Skeletal muscle satellite cell (primary cell): ENCODE data around the gene HLCS.

Experiments
- H3K27me3 ChIP-seq: 2 replicates; pipeline ENCODE4 v1.7.0; 2013; ENCODE audit warnings: low read length; ENCODE audit not compliant: control insufficient read depth, insufficient read depth
- H3K36me3 ChIP-seq: 2 replicates; pipeline ENCODE4 v1.7.0; 2013; ENCODE audit warnings: mild to moderate bottlenecking, control low read depth, low read length; ENCODE audit not compliant: insufficient read depth
- H3K4me1 ChIP-seq: 2 replicates; pipeline ENCODE4 v1.7.0; 2013; ENCODE audit warnings: low read length; ENCODE audit not compliant: control insufficient read depth, insufficient read depth
- H3K4me2 ChIP-seq: 2 replicates; pipeline ENCODE4 v1.7.0; 2013; ENCODE audit warnings: mild to moderate bottlenecking, low read length
- H3K4me3 ChIP-seq: 2 replicates; pipeline ENCODE4 v1.7.0; 2013; ENCODE audit warnings: low read length
- H3K9ac ChIP-seq: 2 replicates; pipeline ENCODE4 v1.7.0; 2013; ENCODE audit warnings: mild to moderate bottlenecking, low read depth, low read length, moderate library complexity
- H3K9me3 ChIP-seq: replicated peaks from 2 replicates; pipeline ENCODE4 v1.7.0; 2013; ENCODE audit warnings: mild to moderate bottlenecking, control low read depth, low read length

HLCS gene

GRCh38 chr21:36754241-36754898 is 212.1 kb downstream of the HLCS start:
- no peak overlapping the region for H3K4me2 ChIP-seq
- peaks cover 25% of the 10 kb centered on the region for H3K4me1 ChIP-seq
- no peak overlapping the region for H3K4me3 ChIP-seq
- no peaks in the 10 kb centered on the region for H3K9me3 ChIP-seq
- H3K9ac ChIP-seq = no peak overlapping the region
- no peaks in the 10 kb centered on the region for H3K27me3 ChIP-seq
- peaks cover 6% of the 10 kb centered on the region for H3K36me3 ChIP-seq

GRCh38 chr21:36753556-36753955 is 212.9 kb downstream of the HLCS start:
- Histone ChIP-seq H3K4me1 (peaks cover 25% of the 10 kb centered on the region), H3K9me3 (no peaks in the 10 kb centered on the region), H3K36me3 (peaks cover 13% of the 10 kb centered on the region), H3K27me3 (no peaks in the 10 kb centered on the region), H3K4me3 (no peak overlapping the region), H3K4me2 (peak overlapping the region; percentile 18), H3K9ac (peak overlapping the region; percentile 10)

- no peaks in the 10 kb centered on the region for H3K9me3 ChIP-seq
- no peak overlapping the region for H3K9ac ChIP-seq
- H3K4me1 ChIP-seq = peaks cover 25% of the 10 kb centered on the region
- peaks cover 20% of the 10 kb centered on the region for H3K36me3 ChIP-seq
- H3K4me3 ChIP-seq = no peak overlapping the region
- H3K4me2 ChIP-seq = no peak overlapping the region
- no peaks in the 10 kb centered on the region for H3K27me3 ChIP-seq
Measured at GRCh38 chr21:36751383-36751782, 215.1 kb downstream of the HLCS start.

GRCh38 chr21:36750576-36750959 is 215.9 kb downstream of the HLCS start:
- Histone ChIP-seq H3K9ac (no peak overlapping the region), H3K4me2 (no peak overlapping the region), H3K4me3 (no peak overlapping the region), H3K4me1 (peaks cover 25% of the 10 kb centered on the region), H3K27me3 (no peaks in the 10 kb centered on the region), H3K36me3 (peaks cover 27% of the 10 kb centered on the region), H3K9me3 (no peaks in the 10 kb centered on the region)

GRCh38 chr21:36749935-36750575 is 216.4 kb downstream of the HLCS start:
- H3K27me3 ChIP-seq = no peaks in the 10 kb centered on the region
- no peak overlapping the region for H3K9ac ChIP-seq
- H3K4me1 ChIP-seq = peaks cover 25% of the 10 kb centered on the region
- H3K4me2 ChIP-seq = no peak overlapping the region
- H3K4me3 ChIP-seq = no peak overlapping the region
- no peaks in the 10 kb centered on the region for H3K9me3 ChIP-seq
- H3K36me3 ChIP-seq = peaks cover 32% of the 10 kb centered on the region

- peak overlapping the region; percentile 14 for H3K4me2 ChIP-seq
- no peak overlapping the region for H3K4me3 ChIP-seq
- no peak overlapping the region for H3K9ac ChIP-seq
- H3K27me3 ChIP-seq = no peaks in the 10 kb centered on the region
- H3K36me3 ChIP-seq = peaks cover 43% of the 10 kb centered on the region
- no peaks in the 10 kb centered on the region for H3K9me3 ChIP-seq
- peaks cover 11% of the 10 kb centered on the region for H3K4me1 ChIP-seq
Measured at GRCh38 chr21:36747815-36748383, 218.6 kb downstream of the HLCS start.

GRCh38 chr21:36747041-36747814 is 219.2 kb downstream of the HLCS start:
- Histone ChIP-seq H3K9ac (no peak overlapping the region), H3K9me3 (no peaks in the 10 kb centered on the region), H3K4me1 (peaks cover 4% of the 10 kb centered on the region), H3K27me3 (no peaks in the 10 kb centered on the region), H3K36me3 (peaks cover 43% of the 10 kb centered on the region), H3K4me3 (no peak overlapping the region), H3K4me2 (peak overlapping the region; percentile 14)

- Histone ChIP-seq H3K9me3 (no peaks in the 10 kb centered on the region), H3K4me2 (no peak overlapping the region), H3K27me3 (no peaks in the 10 kb centered on the region), H3K36me3 (peaks cover 57% of the 10 kb centered on the region), H3K9ac (no peak overlapping the region), H3K4me3 (no peak overlapping the region), H3K4me1 (peaks cover 3% of the 10 kb centered on the region)
Measured at GRCh38 chr21:36745459-36745858, 221.0 kb downstream of the HLCS start.

- Histone ChIP-seq H3K4me3 (no peak overlapping the region), H3K9me3 (no peaks in the 10 kb centered on the region), H3K36me3 (peaks cover 60% of the 10 kb centered on the region), H3K4me1 (no peaks in the 10 kb centered on the region), H3K9ac (no peak overlapping the region), H3K4me2 (no peak overlapping the region), H3K27me3 (no peaks in the 10 kb centered on the region)
Measured at GRCh38 chr21:36744560-36745231, 221.8 kb downstream of the HLCS start.

- no peaks in the 10 kb centered on the region for H3K4me1 ChIP-seq
- no peaks in the 10 kb centered on the region for H3K27me3 ChIP-seq
- no peaks in the 10 kb centered on the region for H3K9me3 ChIP-seq
- peaks cover 55% of the 10 kb centered on the region for H3K36me3 ChIP-seq
- H3K4me2 ChIP-seq = no peak overlapping the region
- no peak overlapping the region for H3K9ac ChIP-seq
- H3K4me3 ChIP-seq = no peak overlapping the region
Measured at GRCh38 chr21:36744190-36744559, 222.3 kb downstream of the HLCS start.

- H3K4me3 ChIP-seq = no peak overlapping the region
- peaks cover 49% of the 10 kb centered on the region for H3K36me3 ChIP-seq
- H3K9me3 ChIP-seq = no peaks in the 10 kb centered on the region
- H3K27me3 ChIP-seq = no peaks in the 10 kb centered on the region
- no peaks in the 10 kb centered on the region for H3K4me1 ChIP-seq
- H3K9ac ChIP-seq = no peak overlapping the region
- no peak overlapping the region for H3K4me2 ChIP-seq
Measured at GRCh38 chr21:36743446-36743845, 223.0 kb downstream of the HLCS start.
